ENCODE data around the gene SNCB. TPM values are rescaled to one million over a fixed set of nuclear protein-coding genes. Genes with fewer than 3 reads are reported as not detected.

Gene SNCB
- total RNA-seq, 1 donor from 2014 or later, result not detected

GRCh38 chr5:176632745-176633144 is 2.4 kb upstream of the SNCB start:
- Histone ChIP-seq H3K36me3 (no peaks in the 10 kb centered on the region), H3K27me3 (no peaks in the 10 kb centered on the region), H3K4me1 (peaks cover 14% of the 10 kb centered on the region), H3K27ac (no peak overlapping the region), H3K9me3 (no peaks in the 10 kb centered on the region), H3K4me3 (no peak overlapping the region)
- TF ChIP-seq CTCF (IDR thresholded peaks at IDR 0.05), result no peak
- TF ChIP-seq POLR2A (IDR thresholded peaks at IDR 0.05), result no peak
- TF ChIP-seq POLR2AphosphoS5 (IDR thresholded peaks at IDR 0.05; ENCODE audit: insufficient read depth in 1 of 2, low read depth in 1 of 2), result no peak
- DNase-seq (ENCODE audit: extremely low spot score in 2 of 2), result no peak
- intact Hi-C loops (cut with DNase I), result no loop called here

- TF ChIP-seq POLR2AphosphoS5 (IDR thresholded peaks at IDR 0.05; ENCODE audit: insufficient read depth in 1 of 2, low read depth in 1 of 2) (no peak), CTCF (IDR thresholded peaks at IDR 0.05) (no peak), POLR2A (IDR thresholded peaks at IDR 0.05) (no peak)
- no peaks in the 10 kb centered on the region for H3K36me3 ChIP-seq
- H3K4me1 ChIP-seq, result peaks cover 14% of the 10 kb centered on the region
- no peaks in the 10 kb centered on the region for H3K9me3 ChIP-seq
- H3K27ac ChIP-seq, result no peak overlapping the region
- DNase-seq (ENCODE audit: extremely low spot score in 2 of 2), result no peak
- H3K4me3 ChIP-seq, result no peak overlapping the region
- no peaks in the 10 kb centered on the region for H3K27me3 ChIP-seq
- intact Hi-C loops (cut with DNase I), result no loop called here
Observed at GRCh38 chr5:176631383-176632200, 1.3 kb upstream of the SNCB start.

- intact Hi-C loops (cut with DNase I), result no loop called here
- no peaks in the 10 kb centered on the region for H3K9me3 ChIP-seq
- TF ChIP-seq CTCF (IDR thresholded peaks at IDR 0.05) (no peak), POLR2A (IDR thresholded peaks at IDR 0.05) (no peak)
- no peak for DNase-seq (ENCODE audit: extremely low spot score in 2 of 2)
- H3K36me3 ChIP-seq, result no peaks in the 10 kb centered on the region
- H3K27ac ChIP-seq, result no peak overlapping the region
- H3K4me3 ChIP-seq, result peak overlapping the region; percentile 30 to 55
- no peaks in the 10 kb centered on the region for H3K27me3 ChIP-seq
- H3K4me1 ChIP-seq, result peaks cover 14% of the 10 kb centered on the region
Observed at GRCh38 chr5:176630681-176631222, 418 bp upstream of the SNCB start.

GRCh38 chr5:176629317-176629852 is 949 bp downstream of the SNCB start:
- DNase-seq (ENCODE audit: extremely low spot score in 2 of 2), result no peak
- Histone ChIP-seq H3K4me1 (peaks cover 14% of the 10 kb centered on the region), H3K27ac (no peak overlapping the region), H3K27me3 (no peaks in the 10 kb centered on the region), H3K9me3 (no peaks in the 10 kb centered on the region), H3K36me3 (no peaks in the 10 kb centered on the region), H3K4me3 (peak overlapping the region in 1 of 2 donors; percentile 55)
- no peak for TF ChIP-seq POLR2AphosphoS5 (IDR thresholded peaks at IDR 0.05; ENCODE audit: insufficient read depth in 1 of 2, low read depth in 1 of 2)
- TF ChIP-seq CTCF (IDR thresholded peaks at IDR 0.05), result no peak
- no peak for TF ChIP-seq POLR2A (IDR thresholded peaks at IDR 0.05)
- intact Hi-C loops (cut with DNase I), result no loop called here

Data from vagina (tissue), 2 donors.